ENCODE results near the gene IPP.

GRCh38 chr1:45755697-45756096 is 5.2 kb upstream of the IPP start:
- no peak for TF ChIP-seq CTCF (conservative IDR thresholded peaks at IDR 0.05; ENCODE audit: low read length)
- no peak for TF ChIP-seq EZH2phosphoT487 (IDR thresholded peaks at IDR 0.05; ENCODE audit: borderline replicate concordance)
